ENCODE data around the gene PPP2R5C.

GRCh38 chr14:101836135-101836534 lies 74.6 kb downstream of the PPP2R5C start:
- TF ChIP-seq, protein P1, sequence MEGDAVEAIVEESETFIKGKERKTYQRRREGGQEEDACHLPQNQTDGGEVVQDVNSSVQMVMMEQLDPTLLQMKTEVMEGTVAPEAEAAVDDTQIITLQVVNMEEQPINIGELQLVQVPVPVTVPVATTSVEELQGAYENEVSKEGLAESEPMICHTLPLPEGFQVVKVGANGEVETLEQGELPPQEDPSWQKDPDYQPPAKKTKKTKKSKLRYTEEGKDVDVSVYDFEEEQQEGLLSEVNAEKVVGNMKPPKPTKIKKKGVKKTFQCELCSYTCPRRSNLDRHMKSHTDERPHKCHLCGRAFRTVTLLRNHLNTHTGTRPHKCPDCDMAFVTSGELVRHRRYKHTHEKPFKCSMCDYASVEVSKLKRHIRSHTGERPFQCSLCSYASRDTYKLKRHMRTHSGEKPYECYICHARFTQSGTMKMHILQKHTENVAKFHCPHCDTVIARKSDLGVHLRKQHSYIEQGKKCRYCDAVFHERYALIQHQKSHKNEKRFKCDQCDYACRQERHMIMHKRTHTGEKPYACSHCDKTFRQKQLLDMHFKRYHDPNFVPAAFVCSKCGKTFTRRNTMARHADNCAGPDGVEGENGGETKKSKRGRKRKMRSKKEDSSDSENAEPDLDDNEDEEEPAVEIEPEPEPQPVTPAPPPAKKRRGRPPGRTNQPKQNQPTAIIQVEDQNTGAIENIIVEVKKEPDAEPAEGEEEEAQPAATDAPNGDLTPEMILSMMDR (conservative IDR thresholded peaks at IDR 0.05; ENCODE audit: low read depth, low read length): no peak
- no peak for TF ChIP-seq EZH2 (IDR thresholded peaks at IDR 0.05; ENCODE audit: low read length, unreplicated experiment)
- TF ChIP-seq EZH2phosphoT487 (IDR thresholded peaks at IDR 0.05; ENCODE audit: borderline replicate concordance, low read length): no peak
